SK-N-MC (cell line): ENCODE results near the gene RNF212B.

Experiments used
- DNase-seq: peaks from one replicate; pipeline ENCODE4 v3.0.0-alpha.2; 2011; ENCODE audit warnings: low read depth, low spot score
- H3K27ac ChIP-seq: fragments of 200-600 bp; sonication (generic); 2 replicates; pipeline ENCODE4 v1.5.1; 2016; ENCODE audit warnings: mixed run types
- H3K36me3 ChIP-seq: fragments of 200-600 bp; sonication (generic); 2 replicates; pipeline ENCODE4 v1.6.1; 2017; ENCODE audit warnings: antibody characterized with exemption, low read length, mixed read lengths; ENCODE audit not compliant: insufficient read depth
- H3K4me3 ChIP-seq: fragments of 200-600 bp; sonication (generic); 2 replicates; pipeline ENCODE4 v1.5.1; 2016
- H3K9ac ChIP-seq: fragments of 200-600 bp; sonication (generic); 2 replicates; pipeline ENCODE4 v1.8.0; 2017; ENCODE audit warnings: mixed run types, mixed read lengths; ENCODE audit not compliant: insufficient read length
- H3K9me3 ChIP-seq: fragments of 200-600 bp; sonication (generic); 2 replicates; pipeline ENCODE4 v1.6.1; 2017; ENCODE audit warnings: low read depth, mild to moderate bottlenecking, antibody characterized with exemption, low read length, moderate library complexity, mixed read lengths
- EZH2 ChIP-seq: fragments of 200-600 bp; sonication (generic); IDR thresholded peaks from one replicate; pipeline ENCODE4 v1.6.1; 2017; ENCODE audit warnings: antibody characterized with exemption
- FOXP2 ChIP-seq: optimal IDR thresholded peaks from 2 replicates; pipeline ENCODE3; 2011; ENCODE audit warnings: mild to moderate bottlenecking, moderate library complexity; ENCODE audit not compliant: insufficient read depth; ENCODE audit errors: extremely low read length, control extremely low read depth
- POLR2AphosphoS5 ChIP-seq: IDR thresholded peaks from 2 replicates; pipeline ENCODE4 v1.6.1; 2012; ENCODE audit warnings: mild to moderate bottlenecking, low read depth, low read length, borderline replicate concordance

Gene RNF212B

DNA sequence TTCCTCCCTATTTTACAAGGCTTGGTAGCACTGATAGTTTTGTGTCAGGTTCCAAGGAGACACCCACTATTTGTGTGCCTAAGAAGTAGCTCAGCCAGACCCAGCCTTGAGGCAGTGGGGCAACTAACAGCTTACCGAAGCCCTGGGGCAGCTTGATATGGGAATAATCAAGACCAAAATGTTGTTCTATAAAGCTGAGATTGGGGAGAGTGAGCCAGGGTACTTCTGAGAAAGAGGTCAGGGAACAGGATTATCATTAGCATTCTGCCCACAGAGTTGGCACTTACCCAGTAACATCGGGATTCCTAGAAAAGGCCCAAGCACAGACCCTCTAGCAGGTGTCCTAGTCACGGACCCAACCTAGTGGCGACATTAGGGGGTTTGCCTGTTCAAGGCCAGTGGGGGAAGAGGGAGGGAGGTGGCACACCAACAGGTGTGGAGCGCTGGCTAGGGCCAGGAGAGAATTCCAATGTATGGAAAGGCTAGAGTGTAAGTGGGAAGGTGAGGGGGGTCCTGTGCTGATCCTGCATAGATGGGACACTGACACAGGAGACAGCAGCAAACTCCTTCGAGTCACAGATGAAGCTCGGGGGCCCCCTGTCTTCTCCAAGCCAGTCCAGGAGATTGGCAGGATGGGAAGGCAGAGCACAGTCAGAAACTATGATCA is 60.0 kb downstream of the RNF212B start:
- Histone ChIP-seq H3K4me3 (no peak overlapping the region), H3K9me3 (no peaks in the 10 kb centered on the region), H3K36me3 (no peaks in the 10 kb centered on the region), H3K27ac (no peak overlapping the region), H3K9ac (no peak overlapping the region)
- no peak for DNase-seq
- TF ChIP-seq POLR2AphosphoS5 (no peak), EZH2 (no peak), FOXP2 (no peak)

DNA sequence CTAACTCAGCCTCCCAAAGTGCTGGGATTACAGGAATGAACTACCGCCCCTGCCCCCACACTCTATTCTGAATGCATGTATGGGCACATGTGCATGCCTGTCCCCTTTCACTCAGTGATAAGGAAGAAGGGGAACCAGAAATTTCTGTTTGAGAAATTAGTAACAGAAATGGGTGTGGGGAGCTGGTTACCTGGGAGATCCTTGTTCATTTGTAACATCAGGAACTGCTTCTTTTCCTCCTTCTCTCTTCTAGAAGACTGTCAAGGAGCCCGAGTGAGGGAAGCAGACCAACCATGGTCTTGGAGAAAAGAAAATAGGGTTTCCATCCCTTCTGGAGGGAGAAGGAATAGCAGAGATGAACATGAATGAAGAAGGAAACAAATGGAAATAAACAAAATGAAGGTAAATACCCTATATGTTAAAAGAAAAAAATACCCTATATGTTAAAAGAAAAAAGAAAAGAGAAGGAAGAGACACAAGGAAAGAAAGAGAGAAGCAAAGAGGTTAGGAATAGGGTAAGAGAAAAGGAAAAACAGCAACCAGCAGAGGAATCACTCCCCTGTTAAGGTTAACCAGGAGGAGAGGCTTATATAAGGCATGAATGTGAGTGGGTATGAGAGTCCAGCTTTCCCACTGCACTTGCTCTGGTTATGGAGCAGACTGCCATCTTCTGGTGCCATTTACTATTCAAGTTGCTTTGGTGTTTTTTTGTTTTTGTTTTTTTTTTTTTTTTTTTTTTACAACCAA is 61.6 kb downstream of the RNF212B start:
- no peak for TF ChIP-seq POLR2AphosphoS5
- no peak for TF ChIP-seq FOXP2
- no peak for TF ChIP-seq EZH2
- H3K9ac ChIP-seq, result peak overlapping the region; percentile 2
- H3K36me3 ChIP-seq, result no peaks in the 10 kb centered on the region
- no peak overlapping the region for H3K27ac ChIP-seq
- H3K4me3 ChIP-seq, result no peak overlapping the region
- DNase-seq, result no peak
- H3K9me3 ChIP-seq, result no peaks in the 10 kb centered on the region

DNA sequence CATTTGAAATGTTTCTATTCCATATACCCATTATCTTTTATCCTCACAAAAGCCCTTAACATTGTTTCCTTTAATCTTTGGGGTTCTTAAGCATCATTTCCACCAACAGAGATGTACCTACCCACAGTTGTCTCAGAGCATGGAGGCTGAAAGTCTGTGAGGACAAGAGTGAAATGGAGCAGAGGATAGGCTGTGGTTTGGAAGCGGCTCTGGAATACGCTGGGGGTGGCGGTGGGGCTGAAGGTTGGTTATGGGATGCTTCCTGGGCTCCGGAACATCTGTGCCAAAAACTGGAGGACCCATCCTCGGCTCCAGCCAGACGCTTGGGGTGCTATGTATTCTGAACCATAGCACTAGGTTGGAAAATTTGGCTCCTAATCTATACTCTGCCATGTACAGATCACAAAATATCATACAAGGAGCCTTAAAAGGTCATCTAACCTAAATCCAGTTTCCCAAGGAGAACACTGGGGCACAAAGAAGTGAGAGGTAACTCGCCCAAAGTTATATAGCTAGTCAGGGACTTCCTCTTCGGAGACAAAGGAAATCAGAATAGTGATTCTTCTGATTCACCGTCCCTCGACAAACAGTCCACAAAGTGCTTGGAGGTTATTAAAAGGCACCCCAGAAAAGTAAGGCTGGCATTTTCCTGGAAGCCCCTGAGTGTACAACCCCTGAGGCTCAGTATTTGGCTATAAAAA is 62.4 kb downstream of the RNF212B start:
- no peaks in the 10 kb centered on the region for H3K9me3 ChIP-seq
- H3K4me3 ChIP-seq, result peak overlapping the region; percentile 96
- no peak for DNase-seq
- TF ChIP-seq FOXP2, result no peak
- TF ChIP-seq POLR2AphosphoS5, result 0 out of 2 replicates have a peak, but pooled peaks have one; percentile 13
- no peak for TF ChIP-seq EZH2
- peak overlapping the region; percentile 85 for H3K9ac ChIP-seq
- no peak overlapping the region; the same call in 1 of the 2 replicates for H3K27ac ChIP-seq
- H3K36me3 ChIP-seq, result no peaks in the 10 kb centered on the region

DNA sequence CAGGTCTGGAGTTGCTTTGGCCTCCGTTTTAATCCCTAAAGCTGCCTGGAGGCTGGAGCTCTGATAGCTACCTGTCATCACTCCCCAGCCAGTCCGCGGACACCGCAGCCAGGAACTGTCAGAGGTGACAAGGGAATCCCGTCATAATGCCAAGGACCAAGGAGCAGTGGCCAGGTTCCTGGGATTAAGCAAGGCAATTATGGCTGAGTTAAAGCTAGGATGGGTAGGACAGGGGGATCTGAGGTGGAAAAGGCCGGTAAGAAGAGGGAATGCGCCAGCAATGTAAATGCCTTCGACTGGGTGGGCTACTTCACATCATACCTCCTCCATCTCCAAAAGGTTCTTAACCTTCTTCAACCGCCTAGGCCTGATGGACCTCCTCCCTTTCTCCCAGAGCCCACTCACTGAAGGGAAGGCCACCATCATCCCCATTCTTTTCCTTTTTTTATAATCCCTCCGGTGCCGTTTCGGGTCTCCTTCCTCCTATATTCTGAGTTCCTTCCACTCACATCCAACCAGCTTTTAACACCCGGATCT is 63.0 kb downstream of the RNF212B start:
- TF ChIP-seq POLR2AphosphoS5 (peak; percentile 1; the same call in 1 of the 2 replicates), FOXP2 (no peak), EZH2 (no peak)
- peak overlapping the region; percentile 57; the same call in 1 of the 2 replicates for H3K27ac ChIP-seq
- H3K4me3 ChIP-seq, result peak overlapping the region; percentile 96
- no peaks in the 10 kb centered on the region for H3K36me3 ChIP-seq
- no peak for DNase-seq
- no peaks in the 10 kb centered on the region for H3K9me3 ChIP-seq
- peak overlapping the region; percentile 85 for H3K9ac ChIP-seq

DNA sequence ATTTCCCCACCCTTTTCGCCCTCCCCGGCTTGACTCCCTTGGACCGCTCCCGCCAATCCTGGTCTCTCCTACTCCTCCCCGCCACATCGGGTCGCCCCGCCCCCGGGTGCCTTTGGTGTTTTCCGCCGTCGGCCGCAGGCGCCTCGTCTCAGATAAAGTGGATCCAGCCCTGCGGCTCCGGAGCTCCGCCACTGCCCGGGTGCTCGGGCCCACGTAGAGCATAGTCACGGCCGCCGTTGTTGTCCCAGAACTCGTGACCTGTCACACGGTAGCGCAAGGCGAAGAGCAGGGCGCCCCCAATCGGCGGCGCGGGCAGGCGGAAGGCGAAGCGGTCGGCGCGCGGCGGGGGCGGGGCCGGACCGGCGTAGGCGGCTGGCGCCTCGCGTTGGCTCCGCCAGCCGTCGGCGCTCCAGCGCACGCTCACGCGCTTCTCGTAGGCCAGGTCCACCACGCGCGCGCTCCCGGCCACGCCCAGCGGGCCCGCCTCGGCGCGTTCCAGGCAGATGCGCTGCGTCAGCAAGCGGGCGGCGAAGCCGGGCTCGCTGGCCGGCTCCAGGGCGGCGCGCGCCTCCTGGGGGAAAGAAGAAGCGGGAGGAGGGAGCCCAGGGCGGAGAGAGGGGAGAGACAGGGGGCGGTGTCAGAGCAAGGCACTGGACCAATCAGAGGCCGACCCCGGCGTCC is 63.7 kb downstream of the RNF212B start:
- H3K36me3 ChIP-seq, result no peaks in the 10 kb centered on the region
- DNase-seq, result peak; percentile 58
- TF ChIP-seq EZH2 (no peak), POLR2AphosphoS5 (peak; percentile 34; the same call in 1 of the 2 replicates), FOXP2 (peak; percentile 12)
- no peaks in the 10 kb centered on the region for H3K9me3 ChIP-seq
- peak overlapping the region; percentile 98 for H3K4me3 ChIP-seq
- H3K27ac ChIP-seq, result peak overlapping the region; percentile 97
- H3K9ac ChIP-seq, result peak overlapping the region; percentile 94

DNA sequence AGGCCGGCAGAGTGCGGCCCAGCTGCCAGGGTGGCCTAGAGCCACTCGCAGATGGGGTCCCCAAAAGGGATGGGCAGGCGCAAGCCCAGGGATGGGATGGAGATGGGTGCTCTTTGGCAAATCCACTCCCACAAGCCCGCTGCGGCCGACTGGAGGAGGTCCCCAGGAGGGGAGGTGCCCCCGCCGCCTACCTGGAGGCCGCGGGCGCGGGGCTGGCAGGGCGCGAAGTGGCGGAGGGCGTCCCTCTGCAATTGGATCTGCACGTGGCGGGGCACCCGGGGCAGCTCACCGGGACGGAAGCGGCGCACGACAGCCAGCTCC is 64.2 kb downstream of the RNF212B start:
- Histone ChIP-seq H3K9me3 (no peaks in the 10 kb centered on the region), H3K36me3 (no peaks in the 10 kb centered on the region), H3K9ac (peak overlapping the region; percentile 91), H3K4me3 (peak overlapping the region; percentile 98), H3K27ac (peak overlapping the region; percentile 84)
- no peak for TF ChIP-seq EZH2
- peak; percentile 84 for TF ChIP-seq POLR2AphosphoS5
- DNase-seq, result no peak

DNA sequence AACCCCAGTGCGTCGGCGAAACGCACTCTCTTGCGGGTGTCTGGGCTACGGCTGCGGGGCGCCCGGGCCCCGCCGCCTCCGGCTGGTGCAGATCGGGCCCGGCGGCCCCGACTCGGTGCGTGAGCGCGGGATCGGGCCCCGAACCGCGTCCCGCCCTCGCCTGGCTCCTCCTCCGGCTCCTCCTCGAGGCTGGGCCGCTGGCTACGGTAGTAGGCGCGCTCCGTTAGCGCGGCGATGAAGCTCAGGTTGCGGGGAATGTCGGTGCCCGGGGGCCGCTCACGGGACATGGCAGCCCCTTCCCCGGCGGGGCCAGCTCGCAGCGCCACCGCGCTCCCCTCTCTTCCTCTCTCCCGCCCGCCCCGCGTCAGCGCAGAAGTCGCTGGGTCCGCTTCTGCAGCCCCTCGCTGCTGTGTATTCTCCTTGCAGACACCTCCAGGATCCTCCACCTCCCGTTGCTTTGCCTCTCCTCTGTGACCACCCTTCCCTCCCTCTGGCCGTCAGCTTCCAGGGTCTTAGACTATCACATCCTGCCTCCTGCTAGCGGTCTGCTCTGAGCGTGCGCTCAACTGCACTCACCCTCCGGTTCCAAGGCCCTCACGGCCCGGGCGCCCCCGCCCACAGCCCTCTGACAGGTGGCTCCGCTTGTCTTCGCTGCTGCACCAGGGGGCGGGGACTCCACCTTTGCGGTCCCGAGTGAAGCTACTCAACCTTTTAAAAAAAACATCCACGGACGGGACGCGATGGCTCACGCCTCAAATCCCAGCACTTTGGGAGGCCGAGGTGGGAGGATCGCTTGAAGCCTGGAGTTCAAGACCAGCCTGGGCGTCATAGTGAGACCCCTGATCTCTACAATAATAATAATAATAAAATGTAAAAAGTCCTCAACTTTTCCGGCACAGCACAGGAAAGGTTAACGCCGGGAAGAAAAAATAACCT is 64.8 kb downstream of the RNF212B start, which contains the start of gene PPP1R3E:
Gene PPP1R3E, minus strand, starts transcription at position 570 of the 936 bp plus-strand sequence. Its CDS starts 283 bp downstream, at position 287.
- H3K4me3 ChIP-seq, result peak within 1 kb of the TSS; percentile 98
- no peak; the same call in 1 of the 2 replicates for TF ChIP-seq POLR2AphosphoS5
- no peak for TF ChIP-seq FOXP2
- no peak for TF ChIP-seq EZH2
- H3K36me3 ChIP-seq, result no peaks in the 10 kb centered on the region
- peak within 1 kb of the TSS; percentile 84 for H3K27ac ChIP-seq
- no peak for DNase-seq
- peak within 1 kb of the TSS; percentile 91 for H3K9ac ChIP-seq
- H3K9me3 ChIP-seq, result no peaks in the 10 kb centered on the region
